Endothelial cell of umbilical vein (primary cell): Measurements from ENCODE around the gene USP40. TPM values are rescaled to one million over a fixed set of nuclear protein-coding genes. Genes with fewer than 3 reads are reported as not detected.

ENCODE experiments used
- BruUV-seq: library from RNA; stranded (reverse); fragments of 400-500 nt; replicated peaks from 2 replicates; lab custom pipeline; 2021; lab: Mats Ljungman, UMichigan
- CTCF ChIA-PET: fragments of 300-600, 350-600 bp; sonication (Branson Sonifier 250); formaldehyde crosslinking; loops from one replicate; lab custom pipeline; 2021; ENCODE audit warnings: antibody characterized with exemption, inconsistent platforms; lab: Charles Lee
- POLR2A ChIA-PET: fragments of 300-600, 350-600 bp; sonication (Branson Sonifier 250); formaldehyde crosslinking; loops from one replicate; lab custom pipeline; 2021; ENCODE audit warnings: antibody characterized with exemption, inconsistent platforms; lab: Charles Lee
- DNase-seq: peaks from one replicate; pipeline ENCODE4 v3.0.0-alpha.2; 2011; ENCODE audit warnings: low read depth, low spot score
- FAIRE-seq: peaks from 2 replicates; lab custom pipeline; 2011; peaks lifted over from hg19 to GRCh38; lab: Jason Lieb, UNC
- H2AFZ ChIP-seq: 2 replicates; pipeline ENCODE4 v1.6.0; 2012; ENCODE audit warnings: low read depth, low read length, control low read depth, inconsistent platforms
- H3K27ac ChIP-seq: 2 replicates; pipeline ENCODE4 v1.5.1; 2011; ENCODE audit warnings: low read depth, mild to moderate bottlenecking, control low read depth, low read length, moderate library complexity; ENCODE audit not compliant: insufficient read depth
- H3K27me3 ChIP-seq, 2 experiments: 2 replicates each; pipeline versions ENCODE4 v1.6.0 to v1.6.1; 2011; ENCODE audit warnings: low read length in 2 of 2, mixed read lengths in 1 of 2; ENCODE audit not compliant: control insufficient read depth in 2 of 2, insufficient read depth in 2 of 2
- H3K36me3 ChIP-seq, 2 experiments: 2 replicates in 1 of 2; 3 replicates in 1 of 2; pipeline ENCODE4 v1.5.1; 2011; ENCODE audit warnings: low read length in 2 of 2, mild to moderate bottlenecking in 1 of 2, moderate library complexity in 1 of 2; ENCODE audit not compliant: control insufficient read depth in 2 of 2, insufficient read depth in 2 of 2; ENCODE audit errors: extremely low read depth in 1 of 2
- H3K4me1 ChIP-seq: 3 replicates; pipeline ENCODE4 v1.5.1; 2011; ENCODE audit warnings: mild to moderate bottlenecking, low read length; ENCODE audit not compliant: control insufficient read depth, insufficient read depth; ENCODE audit errors: extremely low read depth
- H3K4me2 ChIP-seq: 2 replicates; pipeline ENCODE4 v1.6.1; 2011; ENCODE audit warnings: low read length, control low read depth, mixed read lengths; ENCODE audit not compliant: insufficient read depth
- H3K4me3 ChIP-seq, 3 experiments: fragments of 200-600 bp in 1 of 3; sonication (generic), shearing (Covaris generic) in 1 of 3; replicated peaks in 1 of 3; 2 replicates each; pipeline ENCODE4 v1.5.1; 2011 to 2016; ENCODE audit warnings: control low read depth in 3 of 3, low read length in 3 of 3, mild to moderate bottlenecking in 2 of 3, inconsistent platforms in 1 of 3, low read depth in 1 of 3, moderate library complexity in 1 of 3; ENCODE audit not compliant: insufficient read depth in 1 of 3
- H3K79me2 ChIP-seq: 2 replicates; pipeline ENCODE4 v1.6.0; 2012; ENCODE audit warnings: low read length, inconsistent platforms; ENCODE audit not compliant: control insufficient read depth, insufficient read depth
- H3K9ac ChIP-seq: replicated peaks from 2 replicates; pipeline ENCODE3; 2011; ENCODE audit warnings: low read length, control low read depth; ENCODE audit not compliant: insufficient read depth; ENCODE audit errors: extremely low read depth
- H3K9me1 ChIP-seq: replicated peaks from 3 replicates; pipeline ENCODE4 v1.6.0; 2011; ENCODE audit warnings: mild to moderate bottlenecking, low read length; ENCODE audit not compliant: control insufficient read depth, insufficient read depth; ENCODE audit errors: extremely low read depth
- H3K9me3 ChIP-seq: replicated peaks from 2 replicates; pipeline ENCODE4 v1.5.1; 2012; ENCODE audit warnings: low read length, inconsistent platforms; ENCODE audit not compliant: control insufficient read depth, insufficient read depth
- H4K20me1 ChIP-seq: replicated peaks from 2 replicates; pipeline ENCODE3; 2011; ENCODE audit warnings: mild to moderate bottlenecking, low read length; ENCODE audit not compliant: control insufficient read depth, insufficient read depth; ENCODE audit errors: extremely low read depth
- EZH2 ChIP-seq: IDR thresholded peaks from 2 replicates; pipeline ENCODE4 v1.6.1; 2012; ENCODE audit warnings: borderline replicate concordance, low read depth, mild to moderate bottlenecking, moderate library complexity, low read length, inconsistent platforms; ENCODE audit not compliant: severe bottlenecking
- FOS ChIP-seq: IDR thresholded peaks from 2 replicates; pipeline ENCODE4 v1.6.1; 2011; ENCODE audit warnings: mild to moderate bottlenecking, low read length, moderate library complexity, borderline replicate concordance; ENCODE audit not compliant: insufficient read depth
- GATA2 ChIP-seq: IDR thresholded peaks from 2 replicates; pipeline ENCODE4 v1.7.0; 2011; ENCODE audit warnings: low read depth, mild to moderate bottlenecking, moderate library complexity, mixed read lengths, low read length; ENCODE audit not compliant: insufficient read length, insufficient read depth
- JUN ChIP-seq: IDR thresholded peaks from 2 replicates; pipeline ENCODE4 v1.6.1; 2011; ENCODE audit warnings: borderline replicate concordance, low read depth; ENCODE audit not compliant: insufficient read length, insufficient read depth
- MYC ChIP-seq: IDR thresholded peaks from one replicate; pipeline ENCODE4 v1.6.1; 2011; ENCODE audit warnings: mild to moderate bottlenecking, low read depth, low read length
- POLR2A ChIP-seq: IDR thresholded peaks from 2 replicates; pipeline ENCODE4 v1.6.1; 2012; ENCODE audit warnings: low read depth, mild to moderate bottlenecking, control low read depth, low read length
- POLR2AphosphoS5 ChIP-seq: IDR thresholded peaks from 2 replicates; pipeline ENCODE4 v1.6.1; 2012; ENCODE audit warnings: low read depth, mild to moderate bottlenecking, control low read depth, low read length, moderate library complexity; ENCODE audit not compliant: insufficient read depth
- dilution Hi-C: fragments of 300-500 bp; cut with MboI; formaldehyde crosslinking; loops from one replicate; pipeline ENCODE4 v1.15.0; 2019; ENCODE audit warnings: low sequenced_read_pairs; ENCODE audit not compliant: extremely low pct_ligation_motif_present
- intact Hi-C: fragments of 100-400 bp; cut with micrococcal nuclease; formaldehyde crosslinking; loops from one replicate; pipeline ENCODE4 v1.10.0; 2022
- polyA plus RNA-seq, 4 experiments: library from polyadenylated mRNA; depleted of rRNA in 3 of 4; stranded (reverse) in 3 of 4; unstranded in 1 of 4; fragments of >200 nt; gene quantifications; 2 replicates each; pipeline versions ENCODE4 v1.2.1 to v1.2.3, GENCODE V29; 2011 to 2012; ENCODE audit warnings: missing spikeins in 1 of 4
- total RNA-seq: library from RNA; stranded (reverse); gene quantifications from 2 replicates; pipeline ENCODE4 v1.2.3, GENCODE V29; 2021
- TF ChIP-seq, protein P1 (sequence below): IDR thresholded peaks from 2 replicates; pipeline ENCODE4 v1.6.1; 2011; ENCODE audit not compliant: insufficient read depth, insufficient read length
- TF ChIP-seq, protein P2 (sequence below), 2 donors: IDR thresholded peaks; 1 replicate in 1 of 2; 2 replicates in 1 of 2; pipeline ENCODE4 v1.5.1; 2011; ENCODE audit warnings: low read length in 2 of 2, mild to moderate bottlenecking in 2 of 2, moderate library complexity in 2 of 2, control low read depth in 1 of 2, inconsistent platforms in 1 of 2, low read depth in 1 of 2; ENCODE audit not compliant: insufficient read depth in 1 of 2; ENCODE audit errors: extremely low read depth in 1 of 2

Gene USP40
- total and polyA plus RNA-seq, 2 donors (not counting 3 experiments of a cell fraction or from before 2014, with no cell fraction given): 32.2 to 32.5 TPM

DNA sequence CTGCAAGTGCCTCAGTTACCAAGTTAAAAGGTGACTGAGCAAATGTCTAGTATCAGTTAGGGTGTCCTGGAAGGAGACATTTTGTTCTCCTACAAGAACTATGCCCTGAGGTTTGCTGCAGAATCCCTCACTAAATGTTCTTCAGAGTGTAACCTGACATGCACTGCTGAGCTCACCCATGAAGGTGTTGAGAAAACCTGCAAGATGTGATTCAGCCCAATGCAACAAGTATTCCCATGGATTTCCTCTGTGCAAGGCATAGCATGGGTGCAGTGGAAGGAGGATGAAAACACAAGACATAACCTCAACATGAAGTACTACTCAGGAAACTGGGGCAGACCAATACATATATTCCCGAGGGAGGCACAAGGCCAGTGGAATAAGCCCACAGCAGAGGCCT lies 35.5 kb upstream of the USP40 start:
- dilution Hi-C loops (no loop called here), intact Hi-C loops (no loop called here)
- H3K79me2 ChIP-seq: no peaks in the 10 kb centered on the region
- CTCF ChIA-PET: interaction anchor here (1.9 kb wide), 1 partner anchor 154 kb away, joined by 5 read pairs; no protein-coding TSS in a partner anchor
- no peaks in the 10 kb centered on the region for H3K36me3 ChIP-seq
- H3K4me2 ChIP-seq: no peak overlapping the region
- TF ChIP-seq, protein P1, sequence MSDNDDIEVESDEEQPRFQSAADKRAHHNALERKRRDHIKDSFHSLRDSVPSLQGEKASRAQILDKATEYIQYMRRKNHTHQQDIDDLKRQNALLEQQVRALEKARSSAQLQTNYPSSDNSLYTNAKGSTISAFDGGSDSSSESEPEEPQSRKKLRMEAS: no peak
- TF ChIP-seq GATA2 (no peak), JUN (no peak), POLR2A (no peak), FOS (no peak), POLR2AphosphoS5 (no peak), EZH2 (no peak), MYC (no peak)
- TF ChIP-seq, protein P2, sequence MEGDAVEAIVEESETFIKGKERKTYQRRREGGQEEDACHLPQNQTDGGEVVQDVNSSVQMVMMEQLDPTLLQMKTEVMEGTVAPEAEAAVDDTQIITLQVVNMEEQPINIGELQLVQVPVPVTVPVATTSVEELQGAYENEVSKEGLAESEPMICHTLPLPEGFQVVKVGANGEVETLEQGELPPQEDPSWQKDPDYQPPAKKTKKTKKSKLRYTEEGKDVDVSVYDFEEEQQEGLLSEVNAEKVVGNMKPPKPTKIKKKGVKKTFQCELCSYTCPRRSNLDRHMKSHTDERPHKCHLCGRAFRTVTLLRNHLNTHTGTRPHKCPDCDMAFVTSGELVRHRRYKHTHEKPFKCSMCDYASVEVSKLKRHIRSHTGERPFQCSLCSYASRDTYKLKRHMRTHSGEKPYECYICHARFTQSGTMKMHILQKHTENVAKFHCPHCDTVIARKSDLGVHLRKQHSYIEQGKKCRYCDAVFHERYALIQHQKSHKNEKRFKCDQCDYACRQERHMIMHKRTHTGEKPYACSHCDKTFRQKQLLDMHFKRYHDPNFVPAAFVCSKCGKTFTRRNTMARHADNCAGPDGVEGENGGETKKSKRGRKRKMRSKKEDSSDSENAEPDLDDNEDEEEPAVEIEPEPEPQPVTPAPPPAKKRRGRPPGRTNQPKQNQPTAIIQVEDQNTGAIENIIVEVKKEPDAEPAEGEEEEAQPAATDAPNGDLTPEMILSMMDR (IDR thresholded peaks at IDR 0.05; ENCODE audit: extremely low read depth in 1 of 2, insufficient read depth in 1 of 2, low read depth in 1 of 2, low read length in 2 of 2): no peak
- no peak overlapping the region for H3K9ac ChIP-seq
- H3K4me1 ChIP-seq: no peaks in the 10 kb centered on the region
- no peaks in the 10 kb centered on the region for H3K9me3 ChIP-seq
- no peak overlapping the region for H2AFZ ChIP-seq
- POLR2A ChIA-PET: no interaction called here
- no peak for DNase-seq
- no peaks in the 10 kb centered on the region for H3K9me1 ChIP-seq
- no peak overlapping the region for H3K27ac ChIP-seq
- no TSS peak for BruUV-seq
- no peak for FAIRE-seq
- no peaks in the 10 kb centered on the region for H4K20me1 ChIP-seq
- no peak overlapping the region for H3K4me3 ChIP-seq
- peaks cover 3 to 4% of the 10 kb centered on the region in 2 experiments for H3K27me3 ChIP-seq
